IPS-20b (cell line): ENCODE data around the gene NFAM1.

Source experiments
- H3K27ac ChIP-seq: one replicate; pipeline ENCODE4 v1.5.1; 2013; ENCODE audit warnings: low read length
- H3K27me3 ChIP-seq: 2 replicates; pipeline ENCODE4 v1.6.1; 2013; ENCODE audit warnings: mild to moderate bottlenecking, low read length, inconsistent platforms; ENCODE audit not compliant: insufficient read depth
- H3K36me3 ChIP-seq: 2 replicates; pipeline ENCODE4 v1.6.1; 2013; ENCODE audit warnings: low read depth, mild to moderate bottlenecking, inconsistent platforms, low read length, moderate library complexity; ENCODE audit not compliant: insufficient read depth
- H3K4me1 ChIP-seq: 2 replicates; pipeline ENCODE4 v1.6.1; 2013; ENCODE audit warnings: mild to moderate bottlenecking, control low read depth, inconsistent platforms, low read length, moderate library complexity; ENCODE audit not compliant: insufficient read depth
- H3K4me3 ChIP-seq: 2 replicates; pipeline ENCODE4 v1.5.1; 2013; ENCODE audit warnings: mild to moderate bottlenecking, low read length, inconsistent platforms
- H3K9ac ChIP-seq: 2 replicates; pipeline ENCODE4 v1.6.1; 2013; ENCODE audit warnings: low read depth, mild to moderate bottlenecking, inconsistent platforms, low read length, moderate library complexity
- H3K9me3 ChIP-seq: 2 replicates; pipeline ENCODE4 v1.6.1; 2013; ENCODE audit warnings: mild to moderate bottlenecking, low read depth, low read length, inconsistent platforms; ENCODE audit not compliant: insufficient read depth

Gene NFAM1

GRCh38 chr22:42385696-42386095 lies 46.5 kb downstream of the NFAM1 start:
- no peaks in the 10 kb centered on the region for H3K9me3 ChIP-seq
- H3K27me3 ChIP-seq: peaks cover 7% of the 10 kb centered on the region; the same call in 1 of the 2 replicates
- H3K27ac ChIP-seq: no peak overlapping the region
- no peak overlapping the region for H3K4me3 ChIP-seq
- H3K4me1 ChIP-seq: no peaks in the 10 kb centered on the region; the same call in 1 of the 2 replicates
- no peak overlapping the region for H3K9ac ChIP-seq
- no peaks in the 10 kb centered on the region for H3K36me3 ChIP-seq

GRCh38 chr22:42384506-42384905 lies 47.7 kb downstream of the NFAM1 start:
- Histone ChIP-seq H3K9ac (no peak overlapping the region), H3K4me3 (no peak overlapping the region), H3K4me1 (peaks cover 3% of the 10 kb centered on the region; the same call in 1 of the 2 replicates)

GRCh38 chr22:42383851-42384417 lies 48.3 kb downstream of the NFAM1 start:
- Histone ChIP-seq H3K9ac (no peak overlapping the region), H3K27me3 (peaks cover 7% of the 10 kb centered on the region; the same call in 1 of the 2 replicates), H3K36me3 (no peaks in the 10 kb centered on the region), H3K4me3 (no peak overlapping the region), H3K4me1 (peaks cover 3% of the 10 kb centered on the region; the same call in 1 of the 2 replicates), H3K27ac (no peak overlapping the region), H3K9me3 (no peaks in the 10 kb centered on the region)

More at GRCh38 chr22:42384506-42384905, 47.7 kb downstream of the NFAM1 start:
- H3K27me3 ChIP-seq: peaks cover 7% of the 10 kb centered on the region; the same call in 1 of the 2 replicates
- H3K9me3 ChIP-seq: no peaks in the 10 kb centered on the region
- no peaks in the 10 kb centered on the region for H3K36me3 ChIP-seq
- H3K27ac ChIP-seq: no peak overlapping the region

- Histone ChIP-seq H3K27me3 (peaks cover 7% of the 10 kb centered on the region; the same call in 1 of the 2 replicates), H3K36me3 (no peaks in the 10 kb centered on the region), H3K9ac (no peak overlapping the region), H3K9me3 (no peaks in the 10 kb centered on the region), H3K4me3 (no peak overlapping the region), H3K27ac (no peak overlapping the region), H3K4me1 (0 out of 2 replicates have a peak, but pooled peaks cover 3% of the 10 kb centered on the region)
Observed at GRCh38 chr22:42383287-42383686, 48.9 kb downstream of the NFAM1 start.

- H3K27me3 ChIP-seq: peaks cover 7% of the 10 kb centered on the region; the same call in 1 of the 2 replicates
- H3K9ac ChIP-seq: no peak overlapping the region; the same call in 1 of the 2 replicates
- H3K27ac ChIP-seq: no peak overlapping the region
- no peaks in the 10 kb centered on the region for H3K9me3 ChIP-seq
- peaks cover 12% of the 10 kb centered on the region; the same call in 1 of the 2 replicates for H3K4me1 ChIP-seq
- no peak overlapping the region for H3K4me3 ChIP-seq
- no peaks in the 10 kb centered on the region for H3K36me3 ChIP-seq
Observed at GRCh38 chr22:42380769-42381551, 51.2 kb downstream of the NFAM1 start.

GRCh38 chr22:42379966-42380537 lies 52.2 kb downstream of the NFAM1 start:
- Histone ChIP-seq H3K27ac (no peak overlapping the region), H3K4me1 (peaks cover 12% of the 10 kb centered on the region; the same call in 1 of the 2 replicates), H3K27me3 (peaks cover 7% of the 10 kb centered on the region; the same call in 1 of the 2 replicates), H3K36me3 (no peaks in the 10 kb centered on the region), H3K9ac (no peak overlapping the region), H3K4me3 (no peak overlapping the region), H3K9me3 (no peaks in the 10 kb centered on the region)

- H3K36me3 ChIP-seq: no peaks in the 10 kb centered on the region
- H3K9ac ChIP-seq: no peak overlapping the region
- H3K27ac ChIP-seq: no peak overlapping the region
- no peak overlapping the region for H3K4me3 ChIP-seq
- H3K27me3 ChIP-seq: no peaks in the 10 kb centered on the region; the same call in 1 of the 2 replicates
- peaks cover 15% of the 10 kb centered on the region; the same call in 1 of the 2 replicates for H3K4me1 ChIP-seq
- H3K9me3 ChIP-seq: no peaks in the 10 kb centered on the region
Observed at GRCh38 chr22:42376711-42377554, 55.3 kb downstream of the NFAM1 start.

GRCh38 chr22:42375982-42376381 lies 56.2 kb downstream of the NFAM1 start:
- Histone ChIP-seq H3K9me3 (no peaks in the 10 kb centered on the region), H3K36me3 (no peaks in the 10 kb centered on the region), H3K27ac (no peak overlapping the region), H3K4me1 (peaks cover 17% of the 10 kb centered on the region; the same call in 1 of the 2 replicates), H3K9ac (no peak overlapping the region), H3K27me3 (no peaks in the 10 kb centered on the region; the same call in 1 of the 2 replicates), H3K4me3 (no peak overlapping the region)

GRCh38 chr22:42372976-42373375 lies 59.2 kb downstream of the NFAM1 start:
- Histone ChIP-seq H3K9ac (no peak overlapping the region), H3K27me3 (peaks cover 7% of the 10 kb centered on the region), H3K9me3 (no peaks in the 10 kb centered on the region), H3K4me1 (peaks cover 20% of the 10 kb centered on the region; the same call in 1 of the 2 replicates), H3K27ac (no peak overlapping the region), H3K4me3 (no peak overlapping the region), H3K36me3 (no peaks in the 10 kb centered on the region)

- Histone ChIP-seq H3K9me3 (no peaks in the 10 kb centered on the region), H3K9ac (no peak overlapping the region; the same call in 1 of the 2 replicates), H3K27me3 (peaks cover 21% of the 10 kb centered on the region), H3K27ac (no peak overlapping the region), H3K36me3 (no peaks in the 10 kb centered on the region), H3K4me1 (peaks cover 17% of the 10 kb centered on the region; the same call in 1 of the 2 replicates), H3K4me3 (no peak overlapping the region)
Observed at GRCh38 chr22:42371501-42371900, 60.7 kb downstream of the NFAM1 start.

GRCh38 chr22:42371099-42371498 lies 61.1 kb downstream of the NFAM1 start:
- Histone ChIP-seq H3K9me3 (no peaks in the 10 kb centered on the region), H3K27me3 (peaks cover 21% of the 10 kb centered on the region)

More at GRCh38 chr22:42371099-42371498, 61.1 kb downstream of the NFAM1 start:
- H3K4me1 ChIP-seq: peaks cover 21% of the 10 kb centered on the region
- H3K4me3 ChIP-seq: no peak overlapping the region
- H3K9ac ChIP-seq: no peak overlapping the region; the same call in 1 of the 2 replicates
- H3K27ac ChIP-seq: no peak overlapping the region
- no peaks in the 10 kb centered on the region for H3K36me3 ChIP-seq
